Measurements from ENCODE around the gene LIME1. TPM values are rescaled to one million over a fixed set of nuclear protein-coding genes. Genes with fewer than 3 reads are reported as not detected.

The LIME1 gene
- total RNA-seq, 2 donors from 2014 or later: 4.9 to 14.0 TPM

- TF ChIP-seq CTCF (IDR thresholded peaks at IDR 0.05) (no peak), POLR2A (IDR thresholded peaks at IDR 0.05) (no peak)
- Histone ChIP-seq H3K27ac (no peak overlapping the region), H3K27me3 (no peaks in the 10 kb centered on the region), H3K4me1 (peaks cover 11% of the 10 kb centered on the region), H3K9me3 (no peaks in the 10 kb centered on the region), H3K4me3 (no peak overlapping the region), H3K36me3 (replicated peaks in 1 of 2; ENCODE audit: insufficient read depth in 1 of 2, low read depth in 2 of 2) (peaks cover 0 to 8% of the 10 kb centered on the region in 2 donors)
- intact Hi-C loops (cut with DNase I): loop anchor here (10.0 kb wide), 1 partner anchor 77 kb away; the partner anchor contains the start of genes RTEL1 and STMN3
- whole genome bisulfite sequencing, 2 donors: 60 to 65% methylated on average over 5 of the region's 5 CpGs
- no peak for DNase-seq
- no peak for ATAC-seq
Observed at GRCh38 chr20:63731410-63731809, 5.1 kb upstream of the LIME1 start.

GRCh38 chr20:63732118-63733095 is 4.1 kb upstream of the LIME1 start:
- TF ChIP-seq CTCF (IDR thresholded peaks at IDR 0.05) (peak in 1 of 7 experiments; percentile 52), POLR2A (IDR thresholded peaks at IDR 0.05) (no peak)
- no peak overlapping the region for H3K27ac ChIP-seq
- ATAC-seq (no peak), DNase-seq (no peak)
- intact Hi-C loops (cut with DNase I): loop anchor here (10.0 kb wide), 1 partner anchor 78 kb away; the partner anchor contains the start of genes RTEL1 and STMN3
- H3K4me3 ChIP-seq: no peak overlapping the region
- no peaks in the 10 kb centered on the region for H3K27me3 ChIP-seq
- H3K9me3 ChIP-seq: no peaks in the 10 kb centered on the region
- peaks cover 0 to 8% of the 10 kb centered on the region in 2 donors for H3K36me3 ChIP-seq (replicated peaks in 1 of 2; ENCODE audit: insufficient read depth in 1 of 2, low read depth in 2 of 2)
- WGBS, 2 donors: 85 to 89% methylated on average over 38 of the region's 38 CpGs
- H3K4me1 ChIP-seq: peaks cover 17% of the 10 kb centered on the region

- Histone ChIP-seq H3K36me3 (replicated peaks in 1 of 2; ENCODE audit: insufficient read depth in 1 of 2, low read depth in 2 of 2) (peaks cover 0 to 8% of the 10 kb centered on the region in 2 donors), H3K4me3 (no peak overlapping the region), H3K9me3 (no peaks in the 10 kb centered on the region), H3K27ac (no peak overlapping the region), H3K4me1 (peaks cover 19% of the 10 kb centered on the region), H3K27me3 (no peaks in the 10 kb centered on the region)
- DNase-seq (no peak), ATAC-seq (no peak)
- TF ChIP-seq POLR2A (IDR thresholded peaks at IDR 0.05) (no peak), CTCF (IDR thresholded peaks at IDR 0.05) (no peak)
- intact Hi-C loops (cut with DNase I): loop anchor here (10.0 kb wide), 1 partner anchor 78 kb away; the partner anchor contains the start of genes RTEL1 and STMN3
- 88 to 94% methylated on average over 7 to 13 of the region's 13 CpGs for WGBS, 2 donors
Observed at GRCh38 chr20:63733117-63733516, 3.3 kb upstream of the LIME1 start.

GRCh38 chr20:63733579-63734081 is 2.8 kb upstream of the LIME1 start:
- Histone ChIP-seq H3K9me3 (no peaks in the 10 kb centered on the region), H3K4me1 (peaks cover 19% of the 10 kb centered on the region), H3K27me3 (no peaks in the 10 kb centered on the region), H3K4me3 (no peak overlapping the region), H3K36me3 (replicated peaks in 1 of 2; ENCODE audit: insufficient read depth in 1 of 2, low read depth in 2 of 2) (peaks cover 0 to 8% of the 10 kb centered on the region in 2 donors), H3K27ac (no peak overlapping the region)
- DNase-seq: no peak
- TF ChIP-seq POLR2A (IDR thresholded peaks at IDR 0.05): no peak
- TF ChIP-seq CTCF (IDR thresholded peaks at IDR 0.05): no peak
- intact Hi-C loops (cut with DNase I): loop anchor here (10.0 kb wide), 1 partner anchor 79 kb away; the partner anchor contains the start of genes RTEL1 and STMN3
- ATAC-seq: no peak
- WGBS, 2 donors: 88 to 95% methylated on average over 9 to 17 of the region's 18 CpGs
